HG03558 (cell line): ENCODE data around the gene POLR3E.

Experiments used
- ATAC-seq: cut with Tn5 transposase; IDR thresholded peaks from one replicate; pipeline ENCODE4 v1.9.1; 2021; ENCODE audit warnings: moderate number of reproducible peaks; ENCODE audit not compliant: unreplicated experiment; ENCODE audit errors: extremely low read depth

Gene POLR3E

DNA sequence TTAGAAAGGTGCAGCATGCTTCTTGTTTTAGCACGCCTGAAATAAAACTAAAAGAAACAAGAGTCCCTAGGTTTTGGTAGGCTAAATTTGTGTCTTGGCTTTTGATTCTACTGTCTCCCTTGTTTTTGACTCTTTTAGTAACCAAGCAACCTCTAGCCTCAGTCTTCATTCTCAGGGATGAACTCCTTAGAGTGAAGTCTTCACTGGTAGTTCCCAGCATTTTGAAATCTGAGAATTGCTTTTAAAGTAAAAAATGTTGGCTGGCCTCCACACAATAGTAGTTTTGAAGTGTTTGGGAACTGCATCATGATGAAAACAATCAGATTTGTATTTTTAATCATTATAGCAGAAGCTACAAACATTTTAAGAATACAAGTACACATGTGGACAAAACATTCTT is 83.3 kb downstream of the POLR3E start:
- no peak for ATAC-seq

DNA sequence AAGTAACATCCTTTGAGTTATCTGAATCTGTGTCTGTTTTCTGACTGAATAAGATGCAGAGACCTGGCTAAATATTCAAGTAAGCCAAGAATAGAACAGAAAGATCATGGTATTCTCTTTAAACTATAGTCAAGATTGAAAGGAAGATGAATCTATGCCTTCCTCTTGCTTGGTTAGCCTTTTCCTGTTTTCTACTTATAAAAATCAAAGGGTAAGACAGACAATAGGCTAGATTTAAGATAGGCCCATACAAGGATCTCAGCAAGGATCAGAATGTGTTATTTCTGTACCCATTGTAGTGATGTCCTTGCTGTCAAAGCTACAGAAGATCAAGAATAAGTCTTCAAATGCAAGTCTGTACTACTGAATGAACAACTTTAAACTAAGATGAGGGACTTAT is 84.2 kb downstream of the POLR3E start:
- ATAC-seq: no peak

DNA sequence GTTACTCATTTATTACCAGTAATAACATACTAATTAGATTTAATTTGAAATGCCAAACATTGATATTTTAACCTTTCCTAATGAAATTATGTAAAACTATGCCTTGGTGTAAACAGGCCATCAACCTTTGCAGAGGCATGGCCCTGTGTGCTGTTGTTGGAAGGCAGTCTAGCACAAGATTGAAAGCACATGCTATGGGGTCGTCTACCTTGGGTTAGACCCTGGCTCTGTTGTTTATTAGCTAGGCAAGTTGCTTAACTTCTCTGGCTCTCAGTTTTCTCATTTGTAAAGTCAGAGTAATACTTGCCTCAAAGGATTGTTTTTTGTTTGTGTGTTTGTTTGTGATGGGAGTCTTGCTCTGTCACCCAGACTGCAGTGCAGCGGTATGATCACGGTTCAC is 86.6 kb downstream of the POLR3E start:
- ATAC-seq: no peak
